ENCODE data around the gene IFNGR2.

- TF ChIP-seq, protein P1, sequence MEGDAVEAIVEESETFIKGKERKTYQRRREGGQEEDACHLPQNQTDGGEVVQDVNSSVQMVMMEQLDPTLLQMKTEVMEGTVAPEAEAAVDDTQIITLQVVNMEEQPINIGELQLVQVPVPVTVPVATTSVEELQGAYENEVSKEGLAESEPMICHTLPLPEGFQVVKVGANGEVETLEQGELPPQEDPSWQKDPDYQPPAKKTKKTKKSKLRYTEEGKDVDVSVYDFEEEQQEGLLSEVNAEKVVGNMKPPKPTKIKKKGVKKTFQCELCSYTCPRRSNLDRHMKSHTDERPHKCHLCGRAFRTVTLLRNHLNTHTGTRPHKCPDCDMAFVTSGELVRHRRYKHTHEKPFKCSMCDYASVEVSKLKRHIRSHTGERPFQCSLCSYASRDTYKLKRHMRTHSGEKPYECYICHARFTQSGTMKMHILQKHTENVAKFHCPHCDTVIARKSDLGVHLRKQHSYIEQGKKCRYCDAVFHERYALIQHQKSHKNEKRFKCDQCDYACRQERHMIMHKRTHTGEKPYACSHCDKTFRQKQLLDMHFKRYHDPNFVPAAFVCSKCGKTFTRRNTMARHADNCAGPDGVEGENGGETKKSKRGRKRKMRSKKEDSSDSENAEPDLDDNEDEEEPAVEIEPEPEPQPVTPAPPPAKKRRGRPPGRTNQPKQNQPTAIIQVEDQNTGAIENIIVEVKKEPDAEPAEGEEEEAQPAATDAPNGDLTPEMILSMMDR (conservative IDR thresholded peaks at IDR 0.05; ENCODE audit: low read length): no peak
- no peak for TF ChIP-seq EZH2phosphoT487 (IDR thresholded peaks at IDR 0.05; ENCODE audit: borderline replicate concordance)
These were observed 43.8 kb upstream of the IFNGR2 start for GRCh38 chr21:33359446-33359845.
